Measurements from ENCODE around the gene CAPN2.

DNA sequence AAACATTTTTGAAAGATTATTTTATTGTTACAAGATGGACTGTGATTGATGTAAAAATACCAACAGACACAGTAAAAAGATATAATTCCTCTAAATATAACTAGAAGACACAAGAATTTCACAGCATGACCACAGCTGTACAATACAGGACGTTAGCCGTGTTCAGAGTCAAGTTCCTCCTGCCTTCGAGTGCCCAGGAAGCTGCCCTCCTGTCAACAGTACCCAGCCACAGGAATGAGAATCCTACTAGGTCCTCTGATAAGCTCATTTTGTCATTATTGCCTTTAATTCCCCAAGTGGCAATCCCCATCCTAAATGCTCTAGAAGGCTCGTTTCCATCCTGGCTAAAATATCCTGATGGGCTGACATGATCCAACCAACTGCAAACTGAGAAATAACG, 16.4 kb upstream of the CAPN2 start:
- TF ChIP-seq ZFX (IDR thresholded peaks at IDR 0.05): no peak
- TF ChIP-seq, protein P1, sequence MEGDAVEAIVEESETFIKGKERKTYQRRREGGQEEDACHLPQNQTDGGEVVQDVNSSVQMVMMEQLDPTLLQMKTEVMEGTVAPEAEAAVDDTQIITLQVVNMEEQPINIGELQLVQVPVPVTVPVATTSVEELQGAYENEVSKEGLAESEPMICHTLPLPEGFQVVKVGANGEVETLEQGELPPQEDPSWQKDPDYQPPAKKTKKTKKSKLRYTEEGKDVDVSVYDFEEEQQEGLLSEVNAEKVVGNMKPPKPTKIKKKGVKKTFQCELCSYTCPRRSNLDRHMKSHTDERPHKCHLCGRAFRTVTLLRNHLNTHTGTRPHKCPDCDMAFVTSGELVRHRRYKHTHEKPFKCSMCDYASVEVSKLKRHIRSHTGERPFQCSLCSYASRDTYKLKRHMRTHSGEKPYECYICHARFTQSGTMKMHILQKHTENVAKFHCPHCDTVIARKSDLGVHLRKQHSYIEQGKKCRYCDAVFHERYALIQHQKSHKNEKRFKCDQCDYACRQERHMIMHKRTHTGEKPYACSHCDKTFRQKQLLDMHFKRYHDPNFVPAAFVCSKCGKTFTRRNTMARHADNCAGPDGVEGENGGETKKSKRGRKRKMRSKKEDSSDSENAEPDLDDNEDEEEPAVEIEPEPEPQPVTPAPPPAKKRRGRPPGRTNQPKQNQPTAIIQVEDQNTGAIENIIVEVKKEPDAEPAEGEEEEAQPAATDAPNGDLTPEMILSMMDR (conservative IDR thresholded peaks at IDR 0.05): no peak

Measured in C4-2B (cell line).